ENCODE data around the gene KLHDC10.

- TF ChIP-seq POLR2A (IDR thresholded peaks at IDR 0.05) = no peak
- no peak for TF ChIP-seq CTCF (IDR thresholded peaks at IDR 0.05)
- TF ChIP-seq EP300 (IDR thresholded peaks at IDR 0.05) = no peak
- TF ChIP-seq POLR2AphosphoS5 (IDR thresholded peaks at IDR 0.05) = no peak
These were observed 90.1 kb downstream of the KLHDC10 start for GRCh38 chr7:130160455-130160854.
